Endodermal cell (in vitro differentiated cells): ENCODE results near the gene ALDH9A1. TPM values are rescaled to one million over a fixed set of nuclear protein-coding genes. Genes with fewer than 3 reads are reported as not detected.

Source experiments
- DNase-seq: peaks from one replicate; pipeline ENCODE4 v3.0.0-alpha.2; 2017
- H3K27ac ChIP-seq: 2 replicates; pipeline ENCODE4 v1.5.1; 2013; ENCODE audit warnings: mild to moderate bottlenecking, low read depth, low read length, moderate library complexity
- H3K27me3 ChIP-seq: 2 replicates; pipeline ENCODE4 v1.6.1; 2013; ENCODE audit warnings: mild to moderate bottlenecking, low read length, moderate library complexity; ENCODE audit not compliant: insufficient read depth, control insufficient read depth, poor library complexity, severe bottlenecking
- H3K36me3 ChIP-seq: 2 replicates; pipeline ENCODE4 v1.7.0; 2013; ENCODE audit warnings: mild to moderate bottlenecking, low read length, moderate library complexity; ENCODE audit not compliant: control insufficient read depth, insufficient read depth
- H3K4me1 ChIP-seq: one replicate; pipeline ENCODE4 v1.7.0; 2013; ENCODE audit warnings: low read length; ENCODE audit not compliant: control insufficient read depth, insufficient read depth
- H3K4me3 ChIP-seq: 2 replicates; pipeline ENCODE4 v1.5.1; 2013; ENCODE audit warnings: mild to moderate bottlenecking, low read length, moderate library complexity
- H3K9ac ChIP-seq: 2 replicates; pipeline ENCODE4 v1.6.1; 2013; ENCODE audit warnings: mild to moderate bottlenecking, low read length, moderate library complexity; ENCODE audit not compliant: poor library complexity, severe bottlenecking; ENCODE audit errors: extremely low read depth
- H3K9me3 ChIP-seq: 2 replicates; pipeline ENCODE4 v1.6.1; 2013; ENCODE audit warnings: mild to moderate bottlenecking, low read length, moderate library complexity; ENCODE audit not compliant: control insufficient read depth
- H3K27ac Mint-ChIP-seq: 2 replicates; pipeline ENCODE4 v1.8.0; 2020; ENCODE audit warnings: mixed read lengths
- H3K27me3 Mint-ChIP-seq: 2 replicates; pipeline ENCODE4 v1.8.0; 2021; ENCODE audit warnings: mild to moderate bottlenecking, mixed read lengths; ENCODE audit not compliant: insufficient read depth
- H3K36me3 Mint-ChIP-seq: 2 replicates; pipeline ENCODE4 v1.8.0; 2020; ENCODE audit warnings: low read depth, mixed read lengths
- H3K4me1 Mint-ChIP-seq: 2 replicates; pipeline ENCODE4 v1.8.0; 2020; ENCODE audit warnings: mixed read lengths
- H3K4me3 Mint-ChIP-seq: 2 replicates; pipeline ENCODE4 v1.8.0; 2020; ENCODE audit warnings: mild to moderate bottlenecking, moderate library complexity, mixed read lengths
- H3K9me3 Mint-ChIP-seq: 2 replicates; pipeline ENCODE4 v1.8.0; 2020; ENCODE audit warnings: mild to moderate bottlenecking, mixed read lengths
- CTCF ChIP-seq: fragments of 200-600 bp; sonication (generic); conservative IDR thresholded peaks from 2 replicates; pipeline ENCODE4 v1.5.0; 2021; ENCODE audit warnings: antibody characterized with exemption, mild to moderate bottlenecking
- WGBS, 2 experiments: methylation state at CpG; one replicate each; pipeline versions ENCODE4 v1.1.5 to v1.1.7; 2013; ENCODE audit warnings: missing lambda C conversion rate in 2 of 2, mixed read lengths in 1 of 2; ENCODE audit not compliant: insufficient coverage in 1 of 2, insufficient read length in 1 of 2; 5-methylcytosine and 5-hydroxymethylcytosine counted together
- total RNA-seq, 2 donors: library from RNA; stranded (reverse); fragmentation: NEBNext Ultra II Directional in 1 of 2; extraction: Animal tissue kit (Norgen Biotek cat#: 25700) in 1 of 2; gene quantifications; 2 replicates in 1 of 2; 3 replicates in 1 of 2; pipeline ENCODE4 v1.2.1, GENCODE V29; 2021

The ALDH9A1 gene
- total RNA-seq, 2 donors from 2014 or later = 47.6 to 52.2 TPM

- H3K36me3 Mint-ChIP-seq = peaks cover 67% of the 10 kb centered on the region
- H3K4me1 Mint-ChIP-seq = peaks cover 2% of the 10 kb centered on the region
- no peak overlapping the region for H3K27ac Mint-ChIP-seq
- Histone ChIP-seq H3K36me3 (peaks cover 64% of the 10 kb centered on the region), H3K27ac (no peak overlapping the region), H3K9me3 (peaks cover 36% of the 10 kb centered on the region), H3K4me3 (no peak overlapping the region), H3K9ac (no peak overlapping the region), H3K4me1 (no peaks in the 10 kb centered on the region), H3K27me3 (peaks cover 10% of the 10 kb centered on the region)
- no peak for TF ChIP-seq CTCF
- no peak for DNase-seq
- no peak overlapping the region for H3K4me3 Mint-ChIP-seq
- 88 to 94% methylated on average over 2 of the region's 2 CpGs for WGBS, 2 experiments
- no peaks in the 10 kb centered on the region for H3K27me3 Mint-ChIP-seq
- peaks cover 20% of the 10 kb centered on the region for H3K9me3 Mint-ChIP-seq
Measured at GRCh38 chr1:165680303-165680702, 18.1 kb downstream of the ALDH9A1 start.

- WGBS, 2 experiments = 71% methylated on average over 1 of the region's 1 CpG; no CpG with 5 or more reads in 1 of the 2 experiments
- no peak overlapping the region for H3K4me3 Mint-ChIP-seq
- Histone ChIP-seq H3K27me3 (peaks cover 8% of the 10 kb centered on the region), H3K4me1 (no peaks in the 10 kb centered on the region), H3K9me3 (peaks cover 36% of the 10 kb centered on the region), H3K27ac (no peak overlapping the region), H3K36me3 (peaks cover 59% of the 10 kb centered on the region), H3K4me3 (no peak overlapping the region), H3K9ac (no peak overlapping the region)
- TF ChIP-seq CTCF = peak; percentile 52
- peaks cover 71% of the 10 kb centered on the region for H3K36me3 Mint-ChIP-seq
- DNase-seq = peak; percentile 60
- H3K4me1 Mint-ChIP-seq = peaks cover 2% of the 10 kb centered on the region
- H3K9me3 Mint-ChIP-seq = peaks cover 21% of the 10 kb centered on the region
- no peak overlapping the region for H3K27ac Mint-ChIP-seq
- no peaks in the 10 kb centered on the region for H3K27me3 Mint-ChIP-seq
Measured at GRCh38 chr1:165679282-165680036, 18.9 kb downstream of the ALDH9A1 start.

DNA sequence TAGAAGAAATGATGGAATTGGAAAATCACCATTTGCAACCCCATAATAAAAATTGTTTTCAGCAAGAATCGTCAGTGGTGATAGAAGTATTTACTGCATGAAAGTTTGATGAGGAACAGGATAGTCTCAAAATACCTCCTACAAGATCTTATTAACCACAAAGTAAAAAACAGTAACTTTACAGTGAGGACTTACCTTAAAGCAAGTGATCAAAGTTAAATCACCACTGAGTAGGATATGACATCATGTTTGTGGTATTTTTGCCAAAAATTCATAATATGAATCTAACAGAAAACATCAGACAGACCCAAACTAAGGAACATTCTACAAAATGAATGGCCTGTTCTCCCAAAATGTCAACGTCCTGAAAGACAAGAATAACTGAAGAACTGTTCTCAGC is 19.9 kb downstream of the ALDH9A1 start:
- DNase-seq = no peak
- Histone ChIP-seq H3K9ac (no peak overlapping the region), H3K4me1 (no peaks in the 10 kb centered on the region), H3K27ac (no peak overlapping the region), H3K27me3 (no peaks in the 10 kb centered on the region), H3K9me3 (peaks cover 36% of the 10 kb centered on the region), H3K4me3 (no peak overlapping the region), H3K36me3 (peaks cover 59% of the 10 kb centered on the region)
- Mint-ChIP-seq H3K27me3 (no peaks in the 10 kb centered on the region), H3K4me3 (no peak overlapping the region), H3K4me1 (peaks cover 2% of the 10 kb centered on the region), H3K9me3 (peaks cover 21% of the 10 kb centered on the region), H3K36me3 (peaks cover 73% of the 10 kb centered on the region), H3K27ac (no peak overlapping the region)
- WGBS, 2 experiments = 7% methylated on average over 2 of the region's 2 CpGs; no CpG with 5 or more reads in 1 of the 2 experiments
- no peak for TF ChIP-seq CTCF
